Stimulated activated CD4-positive, alpha-beta T cell treated with anti-CD3 and anti-CD28 coated beads, Interleukin-12 subunit alpha, Interleukin-12 subunit beta, amount 100 ng/mL, for 4 hours (primary cell): ENCODE data around the gene ANO1.
A peak's percentile ranks its signal among the peaks of the same experiment; 100 is the strongest.

Experiments used
- DNase-seq: peaks from one replicate; pipeline ENCODE4 v3.0.0-alpha.2; 2020

The ANO1 gene

GRCh38 chr11:70169632-70170031 is 91.5 kb downstream of the ANO1 start:
- no peak for DNase-seq

- no peak for DNase-seq
These were observed 92.6 kb downstream of the ANO1 start for GRCh38 chr11:70170596-70171210.

- no peak for DNase-seq
These were observed 94.9 kb downstream of the ANO1 start for GRCh38 chr11:70173018-70173417.

- DNase-seq, result no peak
These were observed 96.6 kb downstream of the ANO1 start for GRCh38 chr11:70174547-70175235.

GRCh38 chr11:70175236-70175698 is 97.2 kb downstream of the ANO1 start:
- DNase-seq, result no peak

GRCh38 chr11:70176940-70177689 is 99.0 kb downstream of the ANO1 start:
- peak; percentile 33 for DNase-seq

- DNase-seq, result no peak
These were observed 102.8 kb downstream of the ANO1 start for GRCh38 chr11:70180906-70181305.

GRCh38 chr11:70182266-70182665 is 104.1 kb downstream of the ANO1 start:
- no peak for DNase-seq

- DNase-seq, result no peak
These were observed 104.9 kb downstream of the ANO1 start for GRCh38 chr11:70183032-70183431.

GRCh38 chr11:70183483-70184176 is 105.5 kb downstream of the ANO1 start:
- DNase-seq, result no peak

- DNase-seq, result no peak
These were observed 106.3 kb downstream of the ANO1 start for GRCh38 chr11:70184396-70184795.

- no peak for DNase-seq
These were observed 107.4 kb downstream of the ANO1 start for GRCh38 chr11:70185348-70186055.

- DNase-seq, result no peak
These were observed 108.3 kb downstream of the ANO1 start for GRCh38 chr11:70186420-70186819.

GRCh38 chr11:70186936-70187335 is 108.8 kb downstream of the ANO1 start:
- DNase-seq, result no peak

- no peak for DNase-seq
These were observed 109.7 kb downstream of the ANO1 start for GRCh38 chr11:70187771-70188170.

GRCh38 chr11:70189622-70190021 is 111.5 kb downstream of the ANO1 start:
- DNase-seq, result no peak

GRCh38 chr11:70191495-70192140 is 113.5 kb downstream of the ANO1 start:
- peak; percentile 45 for DNase-seq

- DNase-seq, result no peak
These were observed 114.7 kb downstream of the ANO1 start for GRCh38 chr11:70192666-70193410.

- no peak for DNase-seq
These were observed 115.5 kb downstream of the ANO1 start for GRCh38 chr11:70193411-70194292.
